Neuronal stem cell (in vitro differentiated cells): ENCODE results near the gene C11orf54.

Experiments used
- DNase-seq: peaks from one replicate; pipeline ENCODE4 v3.0.0-alpha.2; 2013; ENCODE audit warnings: low spot score
- H2AFZ ChIP-seq: one replicate; pipeline ENCODE4 v1.6.1; 2013; ENCODE audit warnings: mild to moderate bottlenecking, low read length, inconsistent platforms
- H2AK5ac ChIP-seq: 2 replicates; pipeline ENCODE4 v1.6.1; 2013; ENCODE audit warnings: low read depth, mild to moderate bottlenecking, inconsistent platforms, low read length, moderate library complexity, mixed read lengths
- H2BK120ac ChIP-seq: 2 replicates; pipeline ENCODE4 v1.6.1; 2013; ENCODE audit warnings: low read depth, mild to moderate bottlenecking, inconsistent platforms, low read length, moderate library complexity, mixed read lengths
- H2BK12ac ChIP-seq: one replicate; pipeline ENCODE4 v1.6.1; 2013; ENCODE audit warnings: low read length, inconsistent platforms
- H2BK15ac ChIP-seq: 2 replicates; pipeline ENCODE4 v1.6.1; 2013; ENCODE audit warnings: mild to moderate bottlenecking, low read length, inconsistent platforms, mixed read lengths
- H2BK5ac ChIP-seq: one replicate; pipeline ENCODE4 v1.6.1; 2013; ENCODE audit warnings: inconsistent platforms, mild to moderate bottlenecking, low read length, moderate library complexity
- H3K14ac ChIP-seq: one replicate; pipeline ENCODE4 v1.6.1; 2013; ENCODE audit warnings: low read length, inconsistent platforms
- H3K18ac ChIP-seq: 2 replicates; pipeline ENCODE4 v1.6.1; 2013; ENCODE audit warnings: low read length, inconsistent platforms
- H3K23ac ChIP-seq: 2 replicates; pipeline ENCODE4 v1.6.1; 2013; ENCODE audit warnings: low read depth, mild to moderate bottlenecking, mixed read lengths, low read length, inconsistent platforms; ENCODE audit not compliant: poor library complexity
- H3K27ac ChIP-seq: replicated peaks from 3 replicates; pipeline ENCODE4 v1.5.1; 2013; ENCODE audit warnings: low read length, inconsistent platforms
- H3K27me3 ChIP-seq, 3 experiments: 2 replicates each; pipeline ENCODE4 v1.6.1; 2013; ENCODE audit warnings: low read length in 3 of 3, mild to moderate bottlenecking in 2 of 3, inconsistent platforms in 1 of 3, low read depth in 1 of 3, mixed read lengths in 1 of 3, moderate library complexity in 1 of 3; ENCODE audit not compliant: control insufficient read depth in 3 of 3, insufficient read depth in 3 of 3
- H3K36me3 ChIP-seq, 2 donors: replicated peaks in 1 of 2; 2 replicates each; pipeline ENCODE4 v1.6.1; 2013; ENCODE audit warnings: low read length in 2 of 2; ENCODE audit not compliant: control insufficient read depth in 2 of 2, insufficient read depth in 2 of 2
- H3K4ac ChIP-seq: 2 replicates; pipeline ENCODE4 v1.6.1; 2013; ENCODE audit warnings: inconsistent platforms, mild to moderate bottlenecking, low read length, moderate library complexity
- H3K4me1 ChIP-seq, 2 donors: 1 replicate in 1 of 2; 2 replicates in 1 of 2; pipeline ENCODE4 v1.6.1; 2013; ENCODE audit warnings: low read length in 2 of 2, low read depth in 1 of 2; ENCODE audit not compliant: control insufficient read depth in 2 of 2, insufficient read depth in 1 of 2
- H3K4me2 ChIP-seq: one replicate; pipeline ENCODE4 v1.6.1; 2013; ENCODE audit warnings: mild to moderate bottlenecking, low read length, inconsistent platforms; ENCODE audit not compliant: insufficient read depth, poor library complexity, severe bottlenecking
- H3K4me3 ChIP-seq, 2 donors: 2 replicates each; pipeline ENCODE4 v1.5.1; 2013; ENCODE audit warnings: low read length in 2 of 2, mild to moderate bottlenecking in 2 of 2, inconsistent platforms in 1 of 2, moderate library complexity in 1 of 2
- H3K79me1 ChIP-seq: one replicate; pipeline ENCODE4 v1.6.1; 2013; ENCODE audit warnings: low read depth, mild to moderate bottlenecking, inconsistent platforms, low read length, moderate library complexity
- H3K9ac ChIP-seq: one replicate; pipeline ENCODE4 v1.6.1; 2013; ENCODE audit warnings: mild to moderate bottlenecking, low read depth, low read length, inconsistent platforms; ENCODE audit not compliant: poor library complexity
- H3K9me3 ChIP-seq, 2 donors: replicated peaks in 1 of 2; 2 replicates each; pipeline versions ENCODE3 to v1.6.1; 2013; ENCODE audit warnings: low read length in 2 of 2, mild to moderate bottlenecking in 2 of 2, inconsistent platforms in 1 of 2, low read depth in 1 of 2, mixed read lengths in 1 of 2, moderate library complexity in 1 of 2; ENCODE audit not compliant: control insufficient read depth in 2 of 2, insufficient read depth in 1 of 2
- H4K8ac ChIP-seq: one replicate; pipeline ENCODE4 v1.6.1; 2013; ENCODE audit warnings: low read depth, mild to moderate bottlenecking, inconsistent platforms, low read length, moderate library complexity
- H4K91ac ChIP-seq: one replicate; pipeline ENCODE4 v1.6.1; 2013; ENCODE audit warnings: low read length, low read depth, mild to moderate bottlenecking, inconsistent platforms; ENCODE audit not compliant: poor library complexity
- WGBS, 2 donors: extraction: QIAGEN DNeasy Blood & Tissue Kit; methylation state at CpG; one replicate each; pipeline ENCODE4 v1.1.7; 2013; ENCODE audit warnings: missing lambda C conversion rate in 2 of 2, mixed read lengths in 1 of 2; ENCODE audit not compliant: insufficient read length in 2 of 2, insufficient replicate concordance in 1 of 2; ENCODE audit errors: extremely low coverage in 2 of 2; 5-methylcytosine and 5-hydroxymethylcytosine counted together

C11orf54 gene

GRCh38 chr11:93784935-93785360, 43.5 kb downstream of the C11orf54 start:
- no peaks in the 10 kb centered on the region for H3K27me3 ChIP-seq
- no peak overlapping the region for H2BK12ac ChIP-seq
- no peak overlapping the region for H4K91ac ChIP-seq
- no peak overlapping the region for H3K23ac ChIP-seq
- DNase-seq = no peak
- H3K79me1 ChIP-seq = peaks cover 2% of the 10 kb centered on the region
- no peak overlapping the region for H3K4ac ChIP-seq
- peak overlapping the region; percentile 52 for H3K4me2 ChIP-seq
- H3K27ac ChIP-seq = peak overlapping the region; percentile 95
- H2AFZ ChIP-seq = peak overlapping the region; percentile 95
- H3K36me3 ChIP-seq = peaks cover 3 to 44% of the 10 kb centered on the region in 2 donors
- no peak overlapping the region for H4K8ac ChIP-seq
- no peaks in the 10 kb centered on the region for H3K9me3 ChIP-seq
- WGBS, 2 donors = no CpG with 5 or more reads among the region's 13 CpGs
- no peak overlapping the region for H2AK5ac ChIP-seq
- no peak overlapping the region for H3K14ac ChIP-seq
- H2BK120ac ChIP-seq = no peak overlapping the region
- H3K9ac ChIP-seq = peak overlapping the region; percentile 100
- peaks cover 4 to 5% of the 10 kb centered on the region in 2 donors for H3K4me1 ChIP-seq
- H2BK15ac ChIP-seq = no peak overlapping the region
- no peak overlapping the region for H3K18ac ChIP-seq
- peak overlapping the region; percentile 98 for H2BK5ac ChIP-seq
- peak overlapping the region; percentile 95 to 98 for H3K4me3 ChIP-seq

DNA sequence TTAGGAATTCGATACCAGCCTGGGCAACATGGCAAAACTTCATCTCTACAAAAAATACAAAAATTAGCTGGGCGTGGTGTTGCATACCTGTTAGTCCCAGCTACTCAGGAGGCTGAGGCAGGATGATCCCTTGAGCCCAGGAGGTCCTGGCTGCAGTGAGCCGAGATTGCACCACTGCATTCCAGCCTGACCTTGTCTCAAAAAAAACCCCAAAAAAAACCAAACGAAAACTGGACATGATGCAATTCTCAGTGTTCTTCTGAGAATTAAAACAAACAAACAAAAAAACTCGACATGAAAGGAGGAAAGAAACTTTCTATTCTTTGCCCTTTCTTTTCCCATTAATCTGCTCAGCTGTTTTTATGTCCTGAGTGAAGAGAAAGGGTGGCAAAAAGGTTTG, 50.0 kb downstream of the C11orf54 start:
- Histone ChIP-seq H3K27ac (no peak overlapping the region), H4K8ac (no peak overlapping the region), H4K91ac (no peak overlapping the region), H2BK120ac (no peak overlapping the region), H3K18ac (no peak overlapping the region), H3K23ac (no peak overlapping the region), H2AFZ (no peak overlapping the region), H3K36me3 (peaks cover 27 to 98% of the 10 kb centered on the region in 2 donors), H3K27me3 (no peaks in the 10 kb centered on the region), H3K79me1 (no peaks in the 10 kb centered on the region), H3K4ac (no peak overlapping the region), H3K9me3 (no peaks in the 10 kb centered on the region), H3K9ac (no peak overlapping the region), H3K4me3 (no peak overlapping the region), H3K14ac (no peak overlapping the region), H2BK5ac (no peak overlapping the region), H2BK12ac (no peak overlapping the region), H3K4me2 (no peak overlapping the region), H2AK5ac (no peak overlapping the region), H3K4me1 (no peaks in the 10 kb centered on the region), H2BK15ac (no peak overlapping the region)
- DNase-seq = no peak
- no CpG with 5 or more reads among the region's 5 CpGs for WGBS, 2 donors

DNA sequence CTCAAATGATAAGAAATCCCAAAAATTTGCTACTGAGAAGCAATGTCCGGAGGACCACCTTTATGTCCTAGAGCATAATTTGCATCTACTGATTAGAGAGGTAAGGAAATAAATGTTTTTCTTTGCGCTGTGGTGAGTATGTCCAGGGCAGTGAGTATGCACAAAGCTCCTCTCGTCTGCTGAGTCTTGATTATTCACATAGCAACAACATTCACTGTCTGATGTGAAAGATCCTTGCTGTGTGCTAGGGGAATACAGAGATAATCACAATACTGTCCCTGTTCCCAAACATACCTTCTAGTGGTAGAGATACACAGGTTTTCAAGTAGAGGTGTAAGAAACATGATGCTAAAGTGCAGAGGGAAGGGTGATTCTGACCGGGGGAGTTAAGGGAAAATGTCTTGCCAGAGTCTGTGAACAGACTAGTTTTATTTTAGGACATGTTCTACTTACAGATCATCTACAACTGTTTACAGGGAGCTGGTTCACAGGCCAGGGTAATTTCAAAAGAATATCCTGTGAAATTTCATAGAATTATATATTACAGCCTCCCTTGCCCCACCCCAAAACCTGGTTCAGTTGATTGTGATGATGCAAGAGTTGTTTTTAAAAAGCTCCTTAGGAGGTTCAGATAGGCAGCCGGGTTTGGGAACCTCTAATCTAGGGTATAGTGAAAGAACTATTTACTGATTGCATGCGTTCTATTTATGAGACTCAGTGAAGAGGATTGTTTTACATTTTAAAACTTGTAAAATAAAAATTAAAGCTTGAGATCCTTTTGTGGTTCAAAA, 55.2 kb downstream of the C11orf54 start:
- Histone ChIP-seq H2AK5ac (no peak overlapping the region), H2BK12ac (no peak overlapping the region), H3K4me1 (no peaks in the 10 kb centered on the region), H4K91ac (no peak overlapping the region), H2BK120ac (no peak overlapping the region), H2BK15ac (no peak overlapping the region), H3K27ac (no peak overlapping the region), H3K4me2 (no peak overlapping the region), H3K4me3 (no peak overlapping the region), H2AFZ (no peak overlapping the region), H2BK5ac (no peak overlapping the region), H3K9me3 (no peaks in the 10 kb centered on the region), H3K79me1 (no peaks in the 10 kb centered on the region), H3K18ac (no peak overlapping the region), H3K23ac (no peak overlapping the region), H3K36me3 (peaks cover 24 to 100% of the 10 kb centered on the region in 2 donors), H3K27me3 (no peaks in the 10 kb centered on the region), H3K9ac (no peak overlapping the region), H4K8ac (no peak overlapping the region), H3K14ac (no peak overlapping the region), H3K4ac (no peak overlapping the region)
- no CpG with 5 or more reads among the region's 6 CpGs for whole genome bisulfite sequencing, 2 donors
- DNase-seq = no peak

GRCh38 chr11:93801366-93801765, 59.9 kb downstream of the C11orf54 start:
- no CpG with 5 or more reads among the region's 2 CpGs for WGBS, 2 donors
- DNase-seq = no peak
- H3K4me2 ChIP-seq = no peak overlapping the region
- no peak overlapping the region for H2AK5ac ChIP-seq
- no peak overlapping the region for H3K9ac ChIP-seq
- no peak overlapping the region for H2BK120ac ChIP-seq
- H4K8ac ChIP-seq = no peak overlapping the region
- no peak overlapping the region for H2BK5ac ChIP-seq
- H3K18ac ChIP-seq = no peak overlapping the region
- no peaks in the 10 kb centered on the region for H3K79me1 ChIP-seq
- no peaks in the 10 kb centered on the region for H3K4me1 ChIP-seq
- H3K9me3 ChIP-seq = no peaks in the 10 kb centered on the region
- H3K14ac ChIP-seq = no peak overlapping the region
- no peak overlapping the region for H2BK12ac ChIP-seq
- no peak overlapping the region for H3K27ac ChIP-seq
- H3K27me3 ChIP-seq = no peaks in the 10 kb centered on the region
- H2BK15ac ChIP-seq = no peak overlapping the region
- no peak overlapping the region for H3K4me3 ChIP-seq
- H2AFZ ChIP-seq = no peak overlapping the region
- peaks cover 19 to 99% of the 10 kb centered on the region in 2 donors for H3K36me3 ChIP-seq
- no peak overlapping the region for H3K23ac ChIP-seq
- H3K4ac ChIP-seq = no peak overlapping the region
- H4K91ac ChIP-seq = no peak overlapping the region
